ENCODE results near the gene TANGO6. TPM values are rescaled to one million over a fixed set of nuclear protein-coding genes. Genes with fewer than 3 reads are reported as not detected.

TANGO6 gene
- total RNA-seq, 1 donor from 2014 or later = 10.9 TPM

DNA sequence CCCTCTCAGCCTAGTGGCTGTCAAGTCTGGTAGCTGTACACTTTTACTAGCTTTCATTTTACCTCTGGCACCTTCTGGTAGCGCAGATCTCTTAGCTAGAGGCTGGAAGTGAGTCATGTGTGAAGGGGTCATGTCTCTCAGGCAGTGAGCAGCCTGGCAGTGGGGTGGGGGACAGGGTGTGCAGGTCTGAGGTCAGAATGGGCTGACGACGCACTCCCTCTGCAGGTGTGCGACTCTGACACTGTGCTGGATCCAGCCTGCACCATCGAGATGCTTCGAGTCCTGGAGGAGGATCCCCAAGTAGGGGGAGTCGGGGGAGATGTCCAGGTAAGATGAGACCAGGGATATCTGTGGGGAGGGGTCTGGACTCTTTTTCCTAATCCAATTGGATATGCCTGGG, 269.9 kb downstream of the TANGO6 start:
- TF ChIP-seq, protein P1, sequence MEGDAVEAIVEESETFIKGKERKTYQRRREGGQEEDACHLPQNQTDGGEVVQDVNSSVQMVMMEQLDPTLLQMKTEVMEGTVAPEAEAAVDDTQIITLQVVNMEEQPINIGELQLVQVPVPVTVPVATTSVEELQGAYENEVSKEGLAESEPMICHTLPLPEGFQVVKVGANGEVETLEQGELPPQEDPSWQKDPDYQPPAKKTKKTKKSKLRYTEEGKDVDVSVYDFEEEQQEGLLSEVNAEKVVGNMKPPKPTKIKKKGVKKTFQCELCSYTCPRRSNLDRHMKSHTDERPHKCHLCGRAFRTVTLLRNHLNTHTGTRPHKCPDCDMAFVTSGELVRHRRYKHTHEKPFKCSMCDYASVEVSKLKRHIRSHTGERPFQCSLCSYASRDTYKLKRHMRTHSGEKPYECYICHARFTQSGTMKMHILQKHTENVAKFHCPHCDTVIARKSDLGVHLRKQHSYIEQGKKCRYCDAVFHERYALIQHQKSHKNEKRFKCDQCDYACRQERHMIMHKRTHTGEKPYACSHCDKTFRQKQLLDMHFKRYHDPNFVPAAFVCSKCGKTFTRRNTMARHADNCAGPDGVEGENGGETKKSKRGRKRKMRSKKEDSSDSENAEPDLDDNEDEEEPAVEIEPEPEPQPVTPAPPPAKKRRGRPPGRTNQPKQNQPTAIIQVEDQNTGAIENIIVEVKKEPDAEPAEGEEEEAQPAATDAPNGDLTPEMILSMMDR (IDR thresholded peaks at IDR 0.05; ENCODE audit: insufficient read depth, low read length, poor library complexity, severe bottlenecking) = no peak
- no peak for DNase-seq (ENCODE audit: low read depth)
- H3K36me3 ChIP-seq (ENCODE audit: control insufficient read depth, insufficient read depth, low read length) = no peaks in the 10 kb centered on the region
- H3K27me3 ChIP-seq (ENCODE audit: control insufficient read depth, insufficient read depth, low read length) = no peaks in the 10 kb centered on the region
- no peak overlapping the region for H3K4me3 ChIP-seq (ENCODE audit: low read depth, low read length)

DNA sequence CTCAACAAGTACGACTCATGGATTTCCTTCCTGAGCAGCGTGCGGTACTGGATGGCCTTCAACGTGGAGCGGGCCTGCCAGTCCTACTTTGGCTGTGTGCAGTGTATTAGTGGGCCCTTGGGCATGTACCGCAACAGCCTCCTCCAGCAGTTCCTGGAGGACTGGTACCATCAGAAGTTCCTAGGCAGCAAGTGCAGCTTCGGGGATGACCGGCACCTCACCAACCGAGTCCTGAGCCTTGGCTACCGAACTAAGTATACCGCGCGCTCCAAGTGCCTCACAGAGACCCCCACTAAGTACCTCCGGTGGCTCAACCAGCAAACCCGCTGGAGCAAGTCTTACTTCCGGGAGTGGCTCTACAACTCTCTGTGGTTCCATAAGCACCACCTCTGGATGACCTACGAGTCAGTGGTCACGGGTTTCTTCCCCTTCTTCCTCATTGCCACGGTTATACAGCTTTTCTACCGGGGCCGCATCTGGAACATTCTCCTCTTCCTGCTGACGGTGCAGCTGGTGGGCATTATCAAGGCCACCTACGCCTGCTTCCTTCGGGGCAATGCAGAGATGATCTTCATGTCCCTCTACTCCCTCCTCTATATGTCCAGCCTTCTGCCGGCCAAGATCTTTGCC, 271.1 kb downstream of the TANGO6 start:
- H3K27me3 ChIP-seq (ENCODE audit: control insufficient read depth, insufficient read depth, low read length) = no peaks in the 10 kb centered on the region
- no peak overlapping the region for H3K4me3 ChIP-seq (ENCODE audit: low read depth, low read length)
- TF ChIP-seq, protein P1 (IDR thresholded peaks at IDR 0.05; ENCODE audit: insufficient read depth, low read length, poor library complexity, severe bottlenecking) = no peak
- no peak for DNase-seq (ENCODE audit: low read depth)
- peaks cover 2% of the 10 kb centered on the region for H3K36me3 ChIP-seq (ENCODE audit: control insufficient read depth, insufficient read depth, low read length)

DNA sequence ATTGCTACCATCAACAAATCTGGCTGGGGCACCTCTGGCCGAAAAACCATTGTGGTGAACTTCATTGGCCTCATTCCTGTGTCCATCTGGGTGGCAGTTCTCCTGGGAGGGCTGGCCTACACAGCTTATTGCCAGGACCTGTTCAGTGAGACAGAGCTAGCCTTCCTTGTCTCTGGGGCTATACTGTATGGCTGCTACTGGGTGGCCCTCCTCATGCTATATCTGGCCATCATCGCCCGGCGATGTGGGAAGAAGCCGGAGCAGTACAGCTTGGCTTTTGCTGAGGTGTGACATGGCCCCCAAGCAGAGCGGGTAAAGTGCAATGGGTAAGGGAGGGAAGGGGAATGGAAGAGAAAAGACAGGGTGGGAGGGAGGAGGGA, 271.6 kb downstream of the TANGO6 start:
- no peaks in the 10 kb centered on the region for H3K27me3 ChIP-seq (ENCODE audit: control insufficient read depth, insufficient read depth, low read length)
- no peak for DNase-seq (ENCODE audit: low read depth)
- no peak overlapping the region for H3K4me3 ChIP-seq (ENCODE audit: low read depth, low read length)
- H3K36me3 ChIP-seq (ENCODE audit: control insufficient read depth, insufficient read depth, low read length) = peaks cover 2% of the 10 kb centered on the region
- TF ChIP-seq, protein P1 (IDR thresholded peaks at IDR 0.05; ENCODE audit: insufficient read depth, low read length, poor library complexity, severe bottlenecking) = no peak

DNA sequence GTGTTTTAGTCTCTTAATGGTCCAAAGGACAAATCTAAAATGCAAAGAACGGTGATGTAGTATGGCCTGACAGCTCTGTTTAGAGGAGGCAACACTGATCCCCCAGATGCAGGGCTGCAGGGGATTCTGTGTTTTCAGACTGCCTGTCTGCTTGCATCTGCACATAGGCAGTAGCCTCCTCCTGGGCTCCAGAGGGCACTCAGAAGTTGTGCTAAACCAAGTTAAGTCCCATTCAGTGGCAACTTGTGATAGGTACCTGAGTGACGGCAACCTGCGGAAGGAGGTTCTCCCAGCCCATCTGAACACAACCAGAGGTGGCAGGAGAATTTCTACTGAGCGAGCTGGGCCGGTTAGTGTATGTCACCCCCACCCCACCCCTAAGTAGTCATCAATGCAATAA, 272.0 kb downstream of the TANGO6 start:
- TF ChIP-seq, protein P1 (IDR thresholded peaks at IDR 0.05; ENCODE audit: insufficient read depth, low read length, poor library complexity, severe bottlenecking) = no peak
- H3K4me3 ChIP-seq (ENCODE audit: low read depth, low read length) = no peak overlapping the region
- no peaks in the 10 kb centered on the region for H3K27me3 ChIP-seq (ENCODE audit: control insufficient read depth, insufficient read depth, low read length)
- DNase-seq (ENCODE audit: low read depth) = no peak
- peaks cover 2% of the 10 kb centered on the region for H3K36me3 ChIP-seq (ENCODE audit: control insufficient read depth, insufficient read depth, low read length)

DNA sequence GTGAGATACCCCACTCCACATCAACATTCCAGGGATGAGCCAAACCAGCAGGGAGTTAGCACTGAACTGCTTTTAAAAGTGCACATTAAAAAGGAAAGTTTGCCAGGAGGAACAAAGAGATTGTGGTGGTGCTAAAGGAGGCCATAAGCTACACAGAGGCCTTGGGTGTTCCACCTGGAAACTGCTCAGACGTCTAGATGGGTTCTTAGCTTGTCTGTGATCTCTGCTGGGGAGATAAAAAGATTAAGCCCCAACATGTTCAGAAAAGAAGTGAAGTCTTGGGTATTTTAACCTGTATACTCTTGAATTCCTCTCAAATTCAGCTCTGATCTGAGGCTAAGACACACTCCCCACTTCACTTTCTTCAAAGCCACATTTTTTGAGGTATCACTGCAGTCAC, 272.5 kb downstream of the TANGO6 start:
- H3K27me3 ChIP-seq (ENCODE audit: control insufficient read depth, insufficient read depth, low read length) = no peaks in the 10 kb centered on the region
- peaks cover 2% of the 10 kb centered on the region for H3K36me3 ChIP-seq (ENCODE audit: control insufficient read depth, insufficient read depth, low read length)
- H3K4me3 ChIP-seq (ENCODE audit: low read depth, low read length) = no peak overlapping the region
- TF ChIP-seq, protein P1 (IDR thresholded peaks at IDR 0.05; ENCODE audit: insufficient read depth, low read length, poor library complexity, severe bottlenecking) = no peak
- DNase-seq (ENCODE audit: low read depth) = no peak

DNA sequence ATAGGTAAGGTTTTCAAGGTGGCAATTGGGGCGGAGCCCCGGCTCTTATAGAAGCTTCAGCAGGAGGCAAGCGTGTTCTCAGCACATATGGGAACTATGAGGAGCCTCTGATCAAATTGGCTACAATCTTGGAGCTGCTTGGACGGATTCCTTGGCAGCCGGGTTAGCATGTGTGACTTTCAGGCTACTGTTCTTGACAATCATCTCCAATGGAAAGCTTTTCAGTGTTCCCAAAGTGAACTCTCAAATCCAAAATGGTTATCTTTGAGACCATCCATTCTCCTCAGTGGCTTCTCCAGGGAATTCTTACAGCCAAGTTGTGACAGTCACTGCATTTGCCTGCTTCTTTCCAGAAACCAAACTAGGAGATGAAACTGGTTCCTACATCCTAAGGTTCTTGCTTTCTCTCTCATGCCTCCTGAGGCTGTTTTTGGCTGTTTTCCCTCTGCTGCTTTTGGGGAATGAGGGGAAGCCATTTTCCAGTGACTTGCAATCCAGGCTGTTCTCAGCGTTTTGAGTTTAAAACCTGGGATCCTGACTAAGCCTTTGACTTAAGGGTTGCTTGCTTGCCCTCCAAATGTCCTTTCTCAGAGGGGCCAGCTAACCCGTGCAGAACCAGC, 273.0 kb downstream of the TANGO6 start:
- no peak for DNase-seq (ENCODE audit: low read depth)
- Histone ChIP-seq H3K27me3 (ENCODE audit: control insufficient read depth, insufficient read depth, low read length) (no peaks in the 10 kb centered on the region), H3K36me3 (ENCODE audit: control insufficient read depth, insufficient read depth, low read length) (peaks cover 2% of the 10 kb centered on the region), H3K4me3 (ENCODE audit: low read depth, low read length) (no peak overlapping the region)
- TF ChIP-seq, protein P1 (IDR thresholded peaks at IDR 0.05; ENCODE audit: insufficient read depth, low read length, poor library complexity, severe bottlenecking) = no peak
